HCT116 (cell line): Measurements from ENCODE around the gene PAM16. TPM values are rescaled to one million over a fixed set of nuclear protein-coding genes. Genes with fewer than 3 reads are reported as not detected.

Experiments
- ATAC-seq: fragments of 200-7000 bp; cut with Tn5 transposase; 2 replicates; pipeline ENCODE4 v1.9.1; 2020; ENCODE audit warnings: mild to moderate bottlenecking, moderate library complexity
- BruUV-seq: library from RNA; stranded (reverse); fragments of 400-500 nt; replicated peaks from 2 replicates; lab custom pipeline; 2021; lab: Mats Ljungman, UMichigan
- CTCF ChIA-PET: fragments of 300-600 bp; sonication (Branson Sonifier 250); formaldehyde crosslinking; loops from one replicate; lab custom pipeline; 2021; ENCODE audit warnings: antibody characterized with exemption; lab: Charles Lee
- POLR2A ChIA-PET: fragments of 300-600, 350-600 bp; sonication (Branson Sonifier 250); formaldehyde crosslinking; loops from one replicate; lab custom pipeline; 2021; ENCODE audit warnings: antibody characterized with exemption; lab: Charles Lee
- RAD21 ChIA-PET, 2 experiments: fragments of 300-600 bp; sonication (Branson Sonifier 250); formaldehyde crosslinking; loops; one replicate each; lab custom pipeline; 2023; ENCODE audit warnings: low total read pairs in 2 of 2; ENCODE audit not compliant: uncharacterized antibody in 2 of 2, unreplicated experiment in 2 of 2, low non-redundant PET in 1 of 2; lab: Charles Lee
- DNase-seq: peaks from one replicate; pipeline ENCODE4 v3.0.0-alpha.2; 2010; ENCODE audit warnings: low read depth, low spot score
- H2AFZ ChIP-seq: fragments of 200-600 bp; shearing (Covaris generic), sonication (generic); 2 replicates; pipeline ENCODE4 v1.6.1; 2017; ENCODE audit warnings: low read depth, mixed run types, mixed read lengths, antibody characterized with exemption, low read length; ENCODE audit not compliant: poor library complexity, severe bottlenecking
- H3K27ac ChIP-seq: 2 replicates; pipeline ENCODE4 v1.5.1; 2012; ENCODE audit warnings: low read depth, low read length
- H3K27me3 ChIP-seq: fragments of 200-600 bp; sonication (generic); 2 replicates; pipeline ENCODE4 v1.6.1; 2016; ENCODE audit warnings: mixed run types, low read length, mixed read lengths; ENCODE audit not compliant: insufficient read depth
- H3K36me3 ChIP-seq, 2 experiments: fragments of 200-500 bp in 1 of 2; fragments of 200-600 bp in 1 of 2; sonication (Bioruptor generic) in 1 of 2; sonication (generic) in 1 of 2; 2 replicates each; pipeline versions ENCODE4 v1.5.1 to v1.6.1; 2014 to 2016; ENCODE audit warnings: low read length in 2 of 2, inconsistent platforms in 1 of 2, mixed read lengths in 1 of 2, mixed run types in 1 of 2; ENCODE audit not compliant: insufficient read depth in 2 of 2, control insufficient read depth in 1 of 2
- H3K4me1 ChIP-seq, 2 experiments: fragments of 200-600 bp in 1 of 2; sonication (generic) in 1 of 2; 2 replicates each; pipeline versions ENCODE4 v1.5.1 to v1.6.1; 2012 to 2017; ENCODE audit warnings: low read length in 2 of 2, inconsistent platforms in 1 of 2, mild to moderate bottlenecking in 1 of 2, mixed read lengths in 1 of 2, mixed run types in 1 of 2, moderate library complexity in 1 of 2; ENCODE audit not compliant: insufficient read depth in 2 of 2, control insufficient read depth in 1 of 2
- H3K4me2 ChIP-seq: fragments of 200-600 bp; sonication (generic); 2 replicates; pipeline ENCODE4 v1.6.1; 2017; ENCODE audit warnings: mixed run types, low read length, mixed read lengths
- H3K4me3 ChIP-seq, 2 experiments: fragments of 200-600 bp in 1 of 2; sonication (generic) in 1 of 2; replicated peaks in 1 of 2; 2 replicates each; pipeline ENCODE4 v1.5.1; 2011 to 2016; ENCODE audit warnings: low read length in 2 of 2, control low read depth in 1 of 2, low read depth in 1 of 2, mild to moderate bottlenecking in 1 of 2, mixed read lengths in 1 of 2, mixed run types in 1 of 2
- H3K79me2 ChIP-seq: fragments of 200-600 bp; sonication (generic); 2 replicates; pipeline ENCODE4 v1.6.1; 2017; ENCODE audit warnings: mild to moderate bottlenecking, mixed run types, low read length, moderate library complexity, mixed read lengths; ENCODE audit not compliant: insufficient read depth
- H3K9ac ChIP-seq: fragments of 200-600 bp; sonication (generic); 2 replicates; pipeline ENCODE4 v1.6.1; 2016; ENCODE audit warnings: low read length, mixed read lengths
- H3K9me2 ChIP-seq: fragments of 200-600 bp; sonication (generic), shearing (Covaris generic); 2 replicates; pipeline ENCODE4 v1.6.1; 2017; ENCODE audit warnings: mixed run types, mild to moderate bottlenecking, moderate library complexity; ENCODE audit not compliant: insufficient read depth
- H3K9me3 ChIP-seq, 2 experiments: fragments of 200-500 bp in 1 of 2; fragments of 200-600 bp in 1 of 2; sonication (Bioruptor generic) in 1 of 2; sonication (generic) in 1 of 2; 2 replicates each; pipeline ENCODE4 v1.6.1; 2014 to 2017; ENCODE audit warnings: low read length in 2 of 2, mixed read lengths in 2 of 2, inconsistent platforms in 1 of 2, low read depth in 1 of 2, mild to moderate bottlenecking in 1 of 2, mixed run types in 1 of 2, moderate library complexity in 1 of 2; ENCODE audit not compliant: control insufficient read depth in 1 of 2, insufficient read depth in 1 of 2
- H4K20me1 ChIP-seq: fragments of 200-600 bp; sonication (generic), shearing (Covaris generic); 2 replicates; pipeline ENCODE4 v1.6.1; 2017; ENCODE audit warnings: mixed run types, mild to moderate bottlenecking, moderate library complexity; ENCODE audit not compliant: insufficient read depth
- CEBPB ChIP-seq: IDR thresholded peaks from 2 replicates; pipeline ENCODE4 v1.6.1; 2012; ENCODE audit warnings: low read depth
- ELF1 ChIP-seq: IDR thresholded peaks from 2 replicates; pipeline ENCODE4 v1.6.1; 2012; ENCODE audit warnings: low read depth, borderline replicate concordance
- EZH2phosphoT487 ChIP-seq: fragments of 200-600 bp; IDR thresholded peaks from 2 replicates; pipeline ENCODE4 v1.6.1; 2018; ENCODE audit warnings: antibody characterized with exemption, borderline replicate concordance
- JUND ChIP-seq: IDR thresholded peaks from 2 replicates; pipeline ENCODE4 v1.6.1; 2012
- MAX ChIP-seq: IDR thresholded peaks from 2 replicates; pipeline ENCODE4 v1.6.1; 2012
- POLR2A ChIP-seq: IDR thresholded peaks from 2 replicates; pipeline ENCODE4 v1.7.0; 2011; ENCODE audit warnings: borderline replicate concordance; ENCODE audit not compliant: insufficient read depth, insufficient read length; ENCODE audit errors: extremely low read depth
- POLR2AphosphoS5 ChIP-seq: IDR thresholded peaks from 2 replicates; pipeline ENCODE4 v1.6.1; 2011; ENCODE audit warnings: mild to moderate bottlenecking, low read depth, low read length, moderate library complexity
- RAD21 ChIP-seq: IDR thresholded peaks from 2 replicates; pipeline ENCODE4 v1.6.1; 2012; ENCODE audit warnings: low read depth, mild to moderate bottlenecking
- SP1 ChIP-seq: IDR thresholded peaks from 2 replicates; pipeline ENCODE4 v1.6.1; 2012; ENCODE audit warnings: low read depth
- YY1 ChIP-seq: IDR thresholded peaks from 2 replicates; pipeline ENCODE4 v1.6.1; 2011; ENCODE audit warnings: low read length, low read depth, moderate library complexity, mild to moderate bottlenecking; ENCODE audit not compliant: insufficient replicate concordance; ENCODE audit errors: extremely low read depth
- ZFX ChIP-seq: fragments of 450-650 bp; IDR thresholded peaks from 2 replicates; pipeline ENCODE4 v1.6.1; 2017
- intact Hi-C: fragments of 100-400 bp; cut with micrococcal nuclease; formaldehyde crosslinking; loops from 2 replicates; pipeline ENCODE4 v1.10.0; 2022
- total RNA-seq: library from RNA; stranded (reverse); gene quantifications from one replicate; pipeline ENCODE4 v1.2.1, GENCODE V29; 2021; ENCODE audit not compliant: unreplicated experiment

PAM16 gene
- total RNA-seq, 1 experiment from 2014 or later, result 102 TPM

GRCh38 chr16:4381072-4381934 lies 30.2 kb upstream of the PAM16 start:
- Histone ChIP-seq H3K4me3 (no peak overlapping the region), H3K79me2 (no peaks in the 10 kb centered on the region), H3K4me2 (no peak overlapping the region), H3K9me2 (no peaks in the 10 kb centered on the region), H3K36me3 (no peaks in the 10 kb centered on the region), H3K9ac (no peak overlapping the region), H4K20me1 (no peaks in the 10 kb centered on the region), H3K27me3 (no peaks in the 10 kb centered on the region), H3K9me3 (no peaks in the 10 kb centered on the region), H3K4me1 (peaks cover 0 to 17% of the 10 kb centered on the region in 2 experiments; a peak in 1 of 4 replicates), H3K27ac (no peak overlapping the region), H2AFZ (no peak overlapping the region)
- POLR2A ChIA-PET, result no interaction called here
- no peak for ATAC-seq
- CTCF ChIA-PET, result no interaction called here
- intact Hi-C loops, result no loop called here
- no peak for DNase-seq
- TF ChIP-seq JUND (no peak), ZFX (no peak), RAD21 (no peak), MAX (no peak), EZH2phosphoT487 (no peak), SP1 (no peak), YY1 (no peak), CEBPB (no peak), POLR2A (no peak), ELF1 (no peak), POLR2AphosphoS5 (no peak)
- RAD21 ChIA-PET, result no interaction called here
- BruUV-seq, result no TSS peak
